Right kidney (tissue), 1 donor: ENCODE data around the gene ARID1B.
"Not testable (repeated sequence)": the region's sequence is repeated elsewhere in the genome, so short reads cannot be mapped to it uniquely, and the experiment has no call there.

ENCODE experiments used
- DNase-seq: peaks from one replicate; pipeline ENCODE4 v3.0.0-alpha.2; 2016

The ARID1B gene

DNA sequence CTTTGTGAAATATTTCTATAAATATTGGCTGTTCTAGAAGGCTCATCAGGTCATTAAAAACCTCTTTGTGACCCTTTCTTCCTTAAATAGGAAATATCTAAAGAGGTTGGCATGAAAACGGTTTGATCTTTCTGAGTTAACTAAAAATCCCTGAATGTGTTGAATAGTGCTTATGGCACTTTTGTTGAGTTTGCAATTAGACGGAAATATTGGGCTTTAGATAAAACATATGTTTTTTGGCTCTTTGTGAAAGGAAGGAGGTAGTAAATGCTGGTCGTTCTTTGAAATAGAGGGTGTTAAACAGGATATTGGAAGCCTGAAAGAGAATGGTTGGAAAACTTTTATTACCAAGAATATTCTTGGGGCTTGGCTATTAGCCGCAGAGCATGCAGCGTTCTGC is 163.0 kb downstream of the ARID1B start:
- no peak for DNase-seq

DNA sequence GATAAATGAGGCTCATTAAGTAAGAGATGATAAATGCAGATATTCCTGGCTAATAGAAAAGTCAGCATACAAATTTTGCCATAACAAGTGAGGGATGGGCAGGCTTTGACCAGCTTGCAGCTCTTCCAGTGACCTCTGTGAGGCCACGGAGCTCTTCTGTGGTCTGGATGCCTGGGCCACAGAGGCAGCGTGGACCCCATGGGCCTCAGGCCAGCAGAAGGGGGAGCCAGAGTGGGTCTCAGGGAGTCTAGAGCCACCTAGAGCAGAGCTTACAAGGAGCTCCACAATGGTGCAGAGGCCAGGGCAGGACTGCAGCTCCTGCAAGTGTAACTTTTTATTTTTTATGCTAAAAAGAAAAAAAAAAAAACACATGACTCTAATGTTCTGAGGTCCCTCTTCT is 165.1 kb downstream of the ARID1B start:
- no peak for DNase-seq

DNA sequence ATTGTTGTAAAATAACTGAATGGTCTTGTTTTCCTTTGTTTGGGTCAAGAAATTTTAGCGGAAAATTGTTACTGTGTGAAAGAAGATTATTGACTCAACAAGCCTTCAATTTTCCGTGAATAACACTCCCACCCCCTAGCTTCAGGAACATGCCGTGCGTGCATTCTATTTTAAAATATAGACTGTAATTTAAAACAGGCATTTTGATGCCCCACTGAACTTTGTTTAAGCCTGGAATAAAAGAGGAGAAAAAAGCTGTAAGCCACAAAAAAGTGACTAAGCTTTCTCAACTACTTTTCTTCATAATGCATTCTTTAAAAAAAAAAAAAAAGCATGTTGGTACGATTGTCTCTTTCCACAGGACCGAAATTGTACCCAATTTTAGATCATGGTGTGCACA is 166.0 kb downstream of the ARID1B start:
- no peak for DNase-seq

DNA sequence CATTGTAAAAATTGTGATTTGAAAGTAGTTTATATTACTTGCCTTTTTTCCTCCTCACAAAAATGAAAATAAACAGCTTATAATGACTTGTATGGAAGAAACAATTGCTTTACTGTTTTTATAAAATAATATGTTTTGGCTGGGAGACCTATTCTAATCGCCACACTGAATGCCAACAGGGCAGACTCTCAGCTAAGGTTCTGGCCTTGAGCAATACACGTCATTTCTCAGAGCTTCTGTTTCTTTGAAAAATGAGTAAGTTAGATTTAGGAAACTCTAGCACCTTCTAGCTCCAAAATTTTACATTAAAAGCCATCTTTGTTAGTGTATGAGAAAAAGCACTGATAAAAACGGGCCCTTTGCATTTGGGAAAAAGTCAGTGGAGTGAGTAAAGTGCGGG is 166.6 kb downstream of the ARID1B start:
- no peak for DNase-seq

DNA sequence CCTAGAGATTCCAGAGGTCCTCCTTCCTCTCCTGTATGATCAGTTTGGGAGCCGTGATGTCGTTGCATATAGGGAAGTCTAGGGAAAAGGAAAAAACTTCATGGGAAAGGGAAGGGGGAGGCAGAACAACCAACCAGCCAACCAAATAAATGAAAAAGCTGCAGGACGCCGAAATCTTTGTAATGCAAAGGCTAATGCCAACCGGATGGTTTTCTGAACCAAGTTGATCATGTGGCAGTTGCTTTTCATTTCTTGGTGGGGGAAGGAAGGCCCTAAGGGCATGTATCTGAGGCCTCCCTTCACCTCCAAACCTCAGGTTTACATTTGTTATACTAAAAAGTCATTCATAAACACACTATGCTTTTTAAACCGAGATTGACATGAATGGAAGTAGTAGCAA is 167.2 kb downstream of the ARID1B start:
- DNase-seq, result no peak

DNA sequence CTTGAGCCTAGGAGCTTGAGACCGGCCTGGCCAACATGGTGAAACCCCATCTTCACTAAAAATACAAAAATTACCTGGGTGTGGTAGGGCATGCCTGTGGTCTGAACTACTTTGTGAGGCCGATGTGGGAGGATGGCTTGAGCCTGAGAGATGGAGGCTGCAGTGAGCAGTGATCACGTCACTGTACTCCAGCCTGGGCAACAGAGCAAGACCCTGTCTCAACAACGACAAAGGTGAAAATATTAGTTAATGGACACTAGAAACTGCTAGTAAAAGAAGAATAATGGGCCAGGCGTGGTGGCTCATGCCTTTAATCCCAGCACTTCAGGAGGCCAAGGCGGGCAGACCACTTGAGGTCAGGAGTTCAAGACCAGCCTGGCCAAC is 168.6 kb downstream of the ARID1B start:
- not testable (repeated sequence) for DNase-seq

DNA sequence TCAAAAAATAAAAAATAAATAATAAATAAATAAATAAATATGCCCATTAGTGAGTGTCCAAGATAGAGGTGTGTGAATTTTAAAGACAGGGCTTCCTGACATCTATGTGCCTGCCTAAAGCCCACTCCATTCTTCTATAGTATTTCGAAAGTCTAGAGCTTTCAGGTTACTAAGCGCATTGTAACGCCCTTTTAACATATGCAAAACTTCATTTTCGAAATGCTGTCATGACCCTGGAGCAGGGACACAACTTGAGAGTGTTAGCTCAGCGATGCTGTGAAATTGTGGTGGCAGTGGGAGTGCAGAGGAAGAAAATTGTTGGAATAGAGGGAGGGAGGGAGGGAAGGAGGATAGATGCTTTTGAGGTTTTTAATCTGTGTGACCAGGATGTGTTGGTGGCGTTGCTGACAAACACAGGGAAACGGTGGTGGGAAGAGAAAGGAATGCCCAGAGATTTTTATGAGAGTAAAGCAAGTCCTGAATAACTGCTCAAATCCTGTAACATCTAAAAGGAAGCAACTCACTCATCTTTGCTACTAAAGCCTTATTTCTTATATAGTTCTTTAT is 169.3 kb downstream of the ARID1B start:
- DNase-seq, result no peak

DNA sequence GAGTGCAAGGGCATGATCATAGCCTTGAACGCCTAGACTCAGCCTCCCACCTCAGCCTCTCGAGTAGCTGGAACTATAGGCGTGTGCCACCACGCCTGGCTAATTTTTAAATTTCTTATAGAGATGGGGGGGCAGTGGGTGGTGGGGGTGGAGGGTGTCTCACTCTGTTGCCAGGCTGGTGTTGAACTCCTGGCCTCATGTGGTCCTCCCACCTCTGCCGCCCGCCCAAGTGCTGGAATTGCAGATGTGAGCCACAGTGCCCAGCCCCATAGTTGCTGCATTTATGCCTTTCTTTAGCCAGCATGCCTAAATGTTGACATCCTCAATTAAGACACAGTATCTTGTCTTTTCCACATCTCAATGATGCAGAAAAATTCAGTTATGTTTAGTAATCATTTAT is 171.1 kb downstream of the ARID1B start:
- DNase-seq, result no peak

DNA sequence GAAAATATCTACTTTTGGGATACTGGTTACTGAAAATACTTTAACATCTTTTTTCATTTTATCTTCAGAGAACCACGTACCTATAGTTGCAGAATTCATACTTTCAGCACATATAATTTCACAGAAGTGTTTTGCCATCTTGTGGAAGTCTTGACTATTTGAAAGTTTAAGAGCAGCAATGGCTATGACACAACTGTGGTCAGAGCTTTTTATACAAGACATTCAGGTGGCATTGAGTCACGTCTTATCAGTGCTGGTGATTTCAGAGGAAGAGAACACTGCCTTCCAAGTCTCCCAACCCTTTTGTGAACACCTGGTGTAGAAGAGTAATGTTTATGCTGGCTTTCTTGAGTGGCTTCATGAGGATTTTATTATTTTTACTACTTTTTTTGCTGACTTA is 171.6 kb downstream of the ARID1B start:
- no peak for DNase-seq

DNA sequence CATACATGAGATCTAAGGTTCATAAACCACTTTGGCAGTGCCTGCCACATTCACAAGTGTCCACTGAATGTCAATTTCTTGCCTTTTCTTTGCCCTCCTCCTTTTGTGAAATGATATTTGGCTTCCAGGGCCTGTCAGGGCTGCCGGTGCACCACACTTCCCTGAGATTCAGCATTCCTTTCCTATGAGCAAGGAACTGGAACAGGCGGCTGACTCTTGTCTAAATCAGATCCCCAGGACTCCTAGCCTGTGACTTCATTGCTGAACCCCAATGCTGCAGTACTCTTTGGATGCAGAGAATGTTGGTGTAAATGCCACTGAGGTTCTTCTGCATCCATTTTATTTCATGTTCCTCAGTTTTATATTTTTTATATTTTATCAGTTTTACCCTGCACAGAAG is 172.2 kb downstream of the ARID1B start:
- DNase-seq, result no peak

DNA sequence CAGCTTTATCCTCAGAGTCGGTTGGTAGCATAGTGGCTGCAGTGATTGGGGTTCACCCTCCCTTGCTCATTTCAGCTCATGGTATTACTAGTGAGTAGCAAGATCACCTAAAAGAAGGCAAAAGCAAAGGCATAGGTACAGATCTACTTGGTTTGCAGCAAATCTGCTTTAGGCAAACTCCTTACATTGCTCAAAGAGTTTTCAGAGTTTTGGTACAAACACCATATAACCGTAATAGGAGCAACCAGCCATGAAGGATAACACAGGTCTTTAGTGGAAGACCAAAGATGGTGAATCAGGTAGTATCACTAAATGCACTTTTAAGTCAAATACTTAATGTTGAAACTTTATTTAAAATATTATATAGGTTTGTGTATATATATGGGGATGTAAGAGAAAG is 172.9 kb downstream of the ARID1B start:
- no peak for DNase-seq

DNA sequence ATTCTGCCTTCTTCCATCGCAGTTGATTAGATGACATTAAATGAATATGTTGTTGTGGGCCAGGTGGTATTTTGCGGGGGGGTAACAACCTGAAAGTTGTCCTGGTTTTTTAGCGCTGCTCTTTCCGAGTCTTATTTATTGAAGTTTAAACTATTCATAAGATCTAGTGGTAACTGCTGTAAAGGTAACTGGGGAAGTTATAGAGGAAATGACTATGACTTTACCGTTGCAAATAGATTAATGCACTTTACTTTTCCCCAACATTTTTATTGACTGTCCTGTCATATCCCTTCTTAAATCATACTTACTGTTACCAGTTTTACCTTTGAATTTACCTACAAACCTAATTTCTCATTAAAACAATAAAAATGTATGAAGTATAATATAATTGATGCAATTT is 173.4 kb downstream of the ARID1B start:
- DNase-seq, result no peak

DNA sequence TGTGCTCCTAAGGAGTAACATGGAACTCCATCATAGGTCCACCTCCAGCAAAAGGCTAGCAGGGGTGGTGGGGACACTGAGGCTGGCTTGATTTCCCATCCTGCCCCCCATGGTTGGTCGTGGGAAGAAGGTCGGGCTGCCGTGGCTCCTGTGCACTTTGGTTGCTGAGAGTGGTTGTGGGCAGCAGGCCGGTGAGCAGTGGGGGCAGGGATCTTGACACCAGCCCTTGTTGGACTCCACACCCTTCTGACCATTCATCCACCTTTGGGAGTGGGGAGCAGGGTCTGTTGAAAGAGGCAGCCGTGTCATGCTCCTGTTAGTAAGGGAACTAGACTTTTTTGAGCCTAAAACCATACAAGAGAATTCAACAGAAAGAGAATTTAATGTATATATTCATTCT is 175.2 kb downstream of the ARID1B start:
- no peak for DNase-seq

DNA sequence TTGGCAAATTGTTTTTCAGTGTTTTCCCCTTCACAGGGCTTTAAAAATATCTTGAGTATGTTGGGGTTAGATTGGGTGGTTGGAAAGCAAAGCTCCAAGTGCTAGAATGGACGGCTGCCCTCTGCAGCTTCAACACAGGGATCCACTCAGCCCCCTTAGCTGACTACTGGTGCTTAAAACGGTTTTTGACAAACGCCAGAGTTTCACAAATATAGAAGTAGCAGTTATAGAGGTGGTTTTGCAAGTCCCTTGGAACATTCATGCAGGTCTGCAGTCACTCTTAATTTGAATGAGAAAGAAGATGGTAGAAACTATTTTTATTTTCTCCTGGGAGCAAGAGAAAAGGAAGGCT is 175.9 kb downstream of the ARID1B start:
- DNase-seq, result no peak

DNA sequence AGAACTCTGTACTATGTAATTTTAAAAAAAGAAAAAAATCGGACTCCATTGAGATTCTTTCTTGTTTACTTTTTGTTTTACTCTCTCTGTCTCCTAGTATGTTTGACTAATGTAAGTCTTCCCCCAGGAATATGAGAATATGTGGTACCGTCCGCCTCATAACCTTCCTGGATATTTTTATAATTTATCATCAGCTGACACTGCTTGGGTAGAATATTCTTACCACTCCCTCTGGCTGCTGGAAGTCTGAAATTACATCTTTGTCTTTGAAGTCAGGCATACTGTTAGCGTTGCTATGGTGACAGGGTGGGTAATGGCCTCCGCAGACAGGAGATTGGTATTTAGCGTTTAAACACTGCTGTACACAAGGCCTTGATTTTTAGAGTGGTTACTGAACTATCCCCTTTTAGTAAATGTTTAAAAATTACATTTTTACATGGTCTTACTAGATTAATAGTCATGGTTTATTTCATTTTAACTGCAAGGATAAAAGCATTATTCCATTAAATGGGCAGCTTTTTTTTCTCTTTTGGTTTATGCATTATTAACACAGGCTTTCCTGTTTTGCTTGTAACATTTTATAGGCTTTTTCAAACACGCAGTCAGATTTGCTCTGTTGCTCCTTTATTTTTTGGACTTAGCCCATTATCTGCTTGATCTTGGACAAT is 176.4 kb downstream of the ARID1B start:
- peak; percentile 59 for DNase-seq

DNA sequence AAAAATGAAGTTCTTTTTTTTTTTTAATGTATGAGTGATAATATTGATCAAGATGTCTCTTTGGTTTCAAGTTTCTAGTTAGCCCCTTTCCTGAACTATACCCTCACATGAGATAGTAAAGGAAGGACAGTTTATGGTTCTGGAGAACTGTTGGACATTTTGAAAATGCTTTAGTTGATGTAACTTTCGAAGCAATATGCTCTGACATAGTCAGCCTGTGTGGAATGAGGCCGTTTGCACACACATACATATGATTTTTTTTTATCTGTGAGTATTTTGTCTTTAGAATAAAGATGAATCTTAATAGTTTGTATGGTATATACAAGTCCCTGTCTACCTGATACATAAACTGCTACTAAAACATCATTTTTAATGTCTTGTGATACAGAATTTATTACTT is 177.0 kb downstream of the ARID1B start:
- DNase-seq, result no peak

DNA sequence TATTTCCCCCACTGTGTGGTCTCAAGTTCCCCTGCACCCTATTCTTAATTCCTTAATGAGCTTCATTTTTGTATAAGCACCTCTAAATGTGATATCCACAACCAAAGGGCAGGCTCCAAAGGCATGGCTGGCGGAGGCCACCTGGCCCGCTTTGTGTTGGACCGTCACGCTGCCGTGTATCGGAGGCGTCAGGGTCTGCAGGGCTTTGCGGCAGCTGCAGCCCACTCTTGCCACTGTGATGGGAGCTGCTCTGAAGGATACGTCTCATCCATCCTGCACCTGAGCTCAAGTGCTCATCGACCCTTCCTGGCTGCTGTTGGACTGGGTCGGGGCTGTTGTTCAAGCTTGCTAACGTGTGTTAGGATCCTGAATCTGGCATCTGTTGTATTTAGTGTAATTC is 177.6 kb downstream of the ARID1B start:
- DNase-seq, result peak; percentile 41

DNA sequence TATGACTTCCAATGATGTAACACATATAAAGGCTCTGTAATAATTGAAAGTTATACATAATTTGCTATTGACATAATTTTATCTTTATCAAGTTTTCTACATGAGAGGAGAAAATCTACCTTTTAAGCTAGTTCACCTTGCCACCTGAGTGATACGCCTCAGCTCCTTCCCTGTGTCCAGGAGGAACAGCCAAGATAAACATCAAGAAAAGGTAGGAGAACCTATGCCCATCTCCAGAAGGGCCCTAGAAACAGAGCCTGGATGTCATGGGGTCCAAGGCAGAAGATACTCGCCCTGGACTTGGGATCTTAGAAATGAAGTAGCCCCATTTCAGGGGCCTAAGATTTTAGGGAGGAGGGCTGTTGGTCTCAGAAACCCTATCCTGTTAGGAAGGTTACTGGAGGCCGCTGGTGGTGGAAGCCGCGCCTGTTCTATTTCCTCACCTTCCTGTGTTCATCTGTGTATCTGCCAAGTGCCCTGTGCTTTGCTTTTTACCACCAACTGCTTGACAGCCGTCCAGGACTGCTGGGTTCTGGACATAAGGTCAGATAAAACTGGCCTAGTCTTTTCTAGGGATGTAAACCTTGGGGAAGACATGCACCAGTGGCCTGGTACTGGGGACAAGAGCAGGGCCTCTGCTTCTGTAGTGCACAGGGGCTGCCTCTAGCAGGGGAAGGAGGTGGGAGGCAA is 178.5 kb downstream of the ARID1B start:
- no peak for DNase-seq

DNA sequence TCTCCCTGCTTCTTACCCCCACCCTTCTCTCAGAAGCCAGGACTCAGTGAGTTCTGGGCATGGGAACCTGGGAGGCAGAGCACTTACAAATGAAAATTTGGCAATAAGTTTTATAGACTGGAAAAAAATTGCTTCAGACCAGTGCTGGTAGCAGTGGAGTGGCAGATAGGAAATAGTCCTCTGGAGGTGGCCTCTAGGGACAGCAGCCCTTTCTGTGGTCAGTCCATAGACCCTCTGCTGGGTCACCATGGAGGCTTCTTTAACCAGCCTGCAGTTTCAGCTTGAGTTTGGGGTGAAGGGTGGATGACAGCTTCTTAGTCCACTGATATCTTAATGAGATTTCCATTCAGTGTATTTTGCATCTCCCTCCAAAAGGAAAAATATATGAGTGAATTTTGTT is 179.1 kb downstream of the ARID1B start:
- DNase-seq, result no peak

DNA sequence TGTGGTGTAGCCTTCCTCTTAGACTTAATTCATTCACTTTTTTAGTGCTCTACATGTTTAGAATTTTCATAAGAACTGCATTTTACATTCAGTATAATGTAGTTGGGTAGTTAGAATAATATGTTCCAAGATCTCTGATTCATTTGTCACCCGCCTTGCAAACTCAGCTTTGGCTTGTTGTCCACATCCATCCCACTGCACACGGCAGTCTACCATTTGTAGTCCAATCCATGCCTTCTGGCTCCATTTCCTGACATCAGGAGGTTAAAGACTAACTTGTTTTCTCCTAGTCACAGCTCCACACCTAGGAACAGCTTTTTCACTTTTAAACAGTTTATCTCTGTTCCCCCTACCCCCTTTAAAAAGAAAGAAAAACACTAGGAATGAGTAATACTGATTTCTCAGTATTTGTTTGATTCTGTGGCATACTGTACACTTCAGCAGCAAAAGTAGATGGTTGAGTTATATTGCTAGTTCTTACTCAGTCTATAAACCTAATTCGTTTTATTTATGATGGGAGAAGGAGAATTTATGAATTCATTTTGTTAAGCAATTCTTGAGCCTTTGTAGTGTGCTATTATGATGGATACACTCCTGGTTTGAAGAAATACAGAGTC is 180.9 kb downstream of the ARID1B start:
- no peak for DNase-seq

DNA sequence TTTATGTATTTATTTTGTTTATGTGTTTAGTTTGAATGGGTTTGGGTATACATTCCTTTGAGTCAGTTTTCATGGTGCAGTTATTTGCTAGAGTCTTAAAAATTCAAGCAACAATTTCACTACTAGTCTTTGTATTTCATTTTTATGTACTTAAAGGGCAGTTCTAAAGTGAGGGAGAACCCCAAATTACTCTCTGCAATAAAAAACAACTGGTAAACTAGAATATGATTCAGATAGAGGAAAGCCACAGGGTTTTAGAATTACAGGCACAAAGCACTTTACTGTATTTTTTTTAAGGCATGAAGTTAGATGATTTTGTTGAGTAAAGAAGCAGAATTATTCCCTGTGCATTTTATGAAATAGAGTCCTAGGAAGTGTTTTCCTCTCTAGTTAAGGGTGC is 183.3 kb downstream of the ARID1B start:
- DNase-seq, result no peak

DNA sequence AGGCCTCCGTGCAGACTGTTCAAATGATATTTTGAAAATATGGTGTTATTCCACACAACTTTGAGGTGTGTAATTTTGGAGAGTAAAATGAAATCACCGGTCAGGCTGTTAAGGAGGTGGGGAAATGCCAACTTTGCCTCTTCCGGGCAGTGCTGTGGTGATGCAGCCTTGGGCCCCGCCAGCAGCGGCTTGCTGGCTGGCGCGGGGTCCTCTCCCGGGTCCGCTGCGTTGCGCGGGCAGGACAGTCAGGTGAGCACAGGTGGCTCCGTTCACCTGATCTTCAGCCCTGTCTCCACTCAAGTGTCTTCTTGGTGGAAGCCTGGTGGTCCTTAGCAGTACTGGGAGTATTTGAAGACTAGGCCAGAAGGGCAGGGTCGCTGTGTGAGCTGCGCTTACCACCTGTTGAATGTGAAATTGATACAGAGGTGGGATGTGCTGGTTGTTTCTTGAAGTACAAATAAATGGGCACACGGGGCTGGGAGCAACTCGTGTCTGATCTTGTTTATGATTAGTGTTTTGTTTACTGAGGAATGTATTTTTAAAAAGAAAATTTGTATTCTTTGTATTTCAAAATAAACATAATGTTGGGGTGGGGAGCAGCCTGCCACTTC is 184.2 kb downstream of the ARID1B start:
- DNase-seq, result no peak
